GM12892 (cell line): ENCODE measurements around the gene CTDNEP1.

Experiments used
- DNase-seq: peaks from one replicate; pipeline ENCODE4 v3.0.0; 2011; ENCODE audit not compliant: insufficient read length
- FAIRE-seq: peaks from 2 replicates; lab custom pipeline; 2011; peaks lifted over from hg19 to GRCh38; lab: Jason Lieb, UNC
- POLR2A ChIP-seq: IDR thresholded peaks from 2 replicates; pipeline ENCODE4 v1.6.1; 2011; ENCODE audit warnings: low read depth, low read length, control low read depth
- POLR2AphosphoS5 ChIP-seq: IDR thresholded peaks from 2 replicates; pipeline ENCODE4 v1.6.1; 2011; ENCODE audit warnings: low read depth, low read length, control low read depth
- TAF1 ChIP-seq: IDR thresholded peaks from 2 replicates; pipeline ENCODE4 v1.6.1; 2011; ENCODE audit warnings: low read depth, mild to moderate bottlenecking, control low read depth, low read length, borderline replicate concordance

Gene CTDNEP1

DNA sequence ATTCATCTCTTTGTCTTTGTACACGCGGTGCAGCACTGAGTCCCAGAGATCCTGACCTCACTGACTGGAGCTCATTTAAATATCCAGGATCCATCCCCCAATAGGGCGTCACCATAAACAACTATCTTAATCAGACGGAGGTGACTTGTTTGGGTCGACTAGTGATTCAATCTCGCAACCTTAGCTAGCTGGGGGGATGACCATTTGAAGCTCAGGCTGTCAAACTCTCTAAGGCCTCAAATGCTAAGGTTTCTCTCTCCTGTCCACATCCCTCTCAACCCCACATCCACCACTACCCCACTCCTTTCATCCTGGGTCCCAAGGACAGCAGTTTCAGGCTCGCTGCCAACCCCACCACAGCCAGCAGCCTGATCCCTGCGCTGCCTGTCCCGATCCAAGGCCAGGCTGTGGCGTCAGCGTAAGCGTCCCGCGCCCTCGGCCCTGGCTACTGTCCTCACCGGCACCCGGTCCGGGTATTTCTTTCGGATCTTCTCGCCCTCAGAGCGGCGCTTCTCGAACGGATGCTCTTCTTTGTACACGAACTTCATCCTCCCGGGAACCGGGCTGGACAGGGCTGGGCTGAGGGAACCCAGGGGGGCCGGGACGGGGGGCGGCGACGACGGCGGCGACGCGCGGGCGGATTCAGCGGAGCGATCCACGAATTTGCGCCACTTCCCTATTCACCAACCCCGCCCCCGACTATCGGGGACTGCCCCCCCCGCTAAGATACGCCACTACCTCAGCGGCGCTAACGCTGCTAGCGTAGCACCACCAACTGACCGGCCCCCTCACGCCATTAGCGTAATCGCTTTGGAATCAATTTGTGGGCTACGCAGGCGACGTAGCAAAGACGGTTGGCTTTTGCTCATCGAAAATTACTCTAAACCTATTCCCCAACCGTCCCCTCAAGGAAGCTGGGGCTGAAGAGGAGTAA is 9.5 kb downstream of the CTDNEP1 start, which contains the start of gene GABARAP:
Gene GABARAP (minus strand): TSS at position 667 of the 934 bp plus-strand sequence. CDS start 119 bp downstream, at position 548.
- no peak for TF ChIP-seq TAF1
- no peak for TF ChIP-seq POLR2AphosphoS5
- no peak for TF ChIP-seq POLR2A
- DNase-seq (peak; percentile 61), FAIRE-seq (no peak)

GRCh38 chr17:7241090-7241733 is 10.3 kb downstream of the CTDNEP1 start:
- FAIRE-seq, result peak; percentile 79
- TF ChIP-seq TAF1, result no peak
- no peak for TF ChIP-seq POLR2AphosphoS5
- no peak for TF ChIP-seq POLR2A
- DNase-seq, result no peak

DNA sequence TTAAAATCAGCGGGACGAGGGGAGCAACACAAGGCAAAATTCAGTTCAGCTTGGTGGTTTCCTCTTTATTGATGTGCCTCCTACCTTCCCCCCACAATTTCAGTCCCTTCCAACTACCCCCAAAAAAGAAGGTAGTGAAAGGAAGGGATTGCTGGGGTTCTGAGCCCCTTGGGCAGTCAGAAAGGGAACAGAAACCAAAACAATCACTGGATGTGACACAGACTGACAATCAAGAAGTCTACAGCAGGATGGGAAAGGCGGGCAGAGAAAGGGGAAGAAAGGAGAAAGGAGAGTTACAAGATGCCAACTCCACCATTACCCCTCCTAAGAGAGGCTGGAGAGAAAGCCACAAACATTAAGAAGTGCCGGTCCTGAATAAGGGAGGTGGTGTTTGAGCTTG is 11.2 kb downstream of the CTDNEP1 start:
- FAIRE-seq (peak; percentile 14), DNase-seq (no peak)
- no peak for TF ChIP-seq TAF1
- no peak for TF ChIP-seq POLR2A
- TF ChIP-seq POLR2AphosphoS5, result no peak

- no peak for TF ChIP-seq TAF1
- TF ChIP-seq POLR2A, result peak; percentile 54; the same call in 1 of the 2 replicates
- peak; percentile 97 for DNase-seq
Measured at GRCh38 chr17:7239091-7240027, 12.2 kb downstream of the CTDNEP1 start, which contains the start of gene PHF23. PHF23 (minus strand) TSS chr17:7239457; CDS start chr17:7239279, 178 bp downstream.

GRCh38 chr17:7238420-7239090 is 13.0 kb downstream of the CTDNEP1 start:
- TF ChIP-seq POLR2AphosphoS5, result no peak
- TF ChIP-seq TAF1, result no peak
- no peak for TF ChIP-seq POLR2A
- no peak for FAIRE-seq
- no peak for DNase-seq

More at GRCh38 chr17:7239091-7240027, 12.2 kb downstream of the CTDNEP1 start, which contains the start of gene PHF23:
- FAIRE-seq, result peak; percentile 94

DNA sequence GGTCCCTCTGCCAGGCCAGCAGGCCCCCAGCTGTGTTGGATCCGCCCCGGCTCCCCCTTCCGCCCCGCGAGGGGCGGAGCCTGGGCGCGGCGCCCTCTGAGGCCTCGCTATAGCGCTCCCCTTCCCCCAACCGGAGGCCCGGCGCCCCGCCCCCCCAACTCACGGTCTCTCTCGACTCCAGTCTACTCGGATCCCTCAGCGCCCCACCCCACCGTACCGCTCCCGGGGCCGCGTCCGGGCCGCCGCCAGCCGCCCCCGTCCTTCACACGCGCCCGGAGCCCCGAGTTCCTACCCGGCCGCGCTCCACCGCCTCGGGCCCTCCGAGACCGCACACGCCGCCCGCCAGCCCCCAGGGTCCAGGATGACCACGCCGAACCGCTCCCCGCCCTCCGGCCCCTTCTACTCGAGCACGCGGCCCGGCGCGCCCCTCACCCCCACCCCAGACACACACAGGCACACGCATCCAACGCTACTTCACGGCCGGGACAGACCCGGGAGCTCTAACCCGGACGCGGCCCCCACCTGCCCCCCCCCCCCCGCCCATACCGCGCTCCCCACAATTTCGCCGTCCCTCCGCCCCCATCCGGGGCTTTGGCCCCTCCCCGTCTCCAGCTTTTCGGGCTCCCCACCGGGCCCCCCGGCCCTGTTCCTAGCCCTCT is 13.6 kb downstream of the CTDNEP1 start:
- DNase-seq, result peak; percentile 80
- FAIRE-seq, result no peak
- TF ChIP-seq POLR2AphosphoS5, result no peak
- TF ChIP-seq TAF1, result no peak
- TF ChIP-seq POLR2A, result peak; percentile 52; the same call in 1 of the 2 replicates

DNA sequence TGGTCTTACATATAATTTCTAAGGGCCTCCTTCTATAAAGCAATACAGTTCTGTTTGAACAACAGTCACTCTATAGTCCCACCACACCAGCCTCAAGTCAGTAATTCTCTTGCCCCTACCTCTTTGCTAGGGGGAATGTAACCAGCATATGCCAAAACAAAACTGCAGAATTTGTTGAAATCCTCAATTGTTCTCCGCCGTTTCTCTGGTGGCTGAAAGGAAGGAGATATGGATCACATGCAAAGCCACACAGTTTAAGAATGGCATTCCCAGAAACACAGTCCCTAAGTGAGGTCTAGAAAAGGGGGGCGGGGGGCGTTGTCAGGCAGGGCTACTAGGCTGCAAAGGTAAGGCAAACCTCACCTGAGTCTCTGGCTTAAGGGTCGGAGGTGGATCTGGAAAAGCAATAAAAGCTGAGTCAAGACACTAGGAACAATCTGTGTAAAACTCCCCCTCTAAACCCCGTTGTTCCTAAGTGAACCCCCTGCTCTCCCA is 14.2 kb downstream of the CTDNEP1 start:
- DNase-seq (no peak), FAIRE-seq (peak; percentile 75)
- TF ChIP-seq POLR2AphosphoS5 (no peak), POLR2A (no peak), TAF1 (no peak)

DNA sequence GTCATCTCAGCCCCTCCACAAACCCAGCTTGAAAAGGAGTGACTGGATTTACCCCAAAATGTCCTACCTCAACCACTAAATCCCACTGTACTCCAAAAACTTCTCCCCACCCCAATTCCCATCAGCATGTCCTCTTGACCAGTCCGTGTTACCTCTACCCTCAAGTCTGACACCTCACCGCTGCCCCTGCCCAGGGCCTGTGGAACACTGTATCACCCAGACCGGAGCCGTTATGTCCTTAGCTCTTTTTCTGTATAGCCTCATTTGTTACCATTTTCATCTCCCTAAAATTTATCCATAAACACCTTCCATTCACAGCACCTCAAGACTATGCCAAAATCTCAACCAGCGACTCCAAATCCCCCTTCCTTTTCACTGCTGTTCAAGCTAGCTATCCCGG is 14.7 kb downstream of the CTDNEP1 start:
- DNase-seq (no peak), FAIRE-seq (no peak)
- TF ChIP-seq POLR2AphosphoS5 (no peak), TAF1 (no peak), POLR2A (no peak)

- FAIRE-seq, result no peak
- no peak for DNase-seq
- TF ChIP-seq POLR2A, result no peak
- no peak for TF ChIP-seq POLR2AphosphoS5
- TF ChIP-seq TAF1, result no peak
Measured at GRCh38 chr17:7235693-7236665, 15.6 kb downstream of the CTDNEP1 start.
